Naive thymus-derived CD4-positive, alpha-beta T cell (primary cell): Measurements from ENCODE around the gene PLA2G7. TPM values are rescaled to one million over a fixed set of nuclear protein-coding genes. Genes with fewer than 3 reads are reported as not detected.

Source experiments
- ATAC-seq: fragments of 150-1000 bp; cut with Tn5 transposase; 2 replicates; pipeline ENCODE4 v1.10.0; 2021; ENCODE audit warnings: mild to moderate bottlenecking, moderate library complexity
- CTCF ChIA-PET: fragments of 350-600 bp; sonication (Branson Sonifier 250); formaldehyde crosslinking; loops from one replicate; lab custom pipeline; 2021; ENCODE audit warnings: antibody characterized with exemption; lab: Charles Lee
- POLR2A ChIA-PET: fragments of 350-600 bp; sonication (Branson Sonifier 250); formaldehyde crosslinking; loops from one replicate; lab custom pipeline; 2021; ENCODE audit warnings: antibody characterized with exemption, inconsistent platforms; lab: Charles Lee
- DNase-seq, 9 donors: peaks; one replicate each; pipeline versions ENCODE4 v3.0.0 to v3.0.0-alpha.2; 2020 to 2022; ENCODE audit warnings: mixed read lengths in 1 of 9
- H3K27ac ChIP-seq: one replicate; pipeline ENCODE4 v1.7.0; 2013; ENCODE audit warnings: mild to moderate bottlenecking, low read depth, low read length, moderate library complexity
- H3K27me3 ChIP-seq, 2 donors: one replicate each; pipeline ENCODE4 v1.7.0; 2013; ENCODE audit warnings: low read length in 2 of 2, mild to moderate bottlenecking in 2 of 2, moderate library complexity in 2 of 2; ENCODE audit not compliant: control insufficient read depth in 2 of 2, insufficient read depth in 2 of 2
- H3K36me3 ChIP-seq, 3 experiments: 1 replicate in 2 of 3; 2 replicates in 1 of 3; pipeline ENCODE4 v1.7.0; 2013; ENCODE audit warnings: low read length in 3 of 3, mild to moderate bottlenecking in 3 of 3, moderate library complexity in 1 of 3; ENCODE audit not compliant: insufficient read depth in 3 of 3, control insufficient read depth in 2 of 3
- H3K4me1 ChIP-seq, 2 donors: one replicate each; pipeline ENCODE4 v1.7.0; 2013; ENCODE audit warnings: low read length in 2 of 2, mild to moderate bottlenecking in 2 of 2, moderate library complexity in 1 of 2; ENCODE audit not compliant: control insufficient read depth in 2 of 2, insufficient read depth in 2 of 2
- H3K4me3 ChIP-seq: 2 replicates; pipeline ENCODE4 v1.7.0; 2013; ENCODE audit warnings: mild to moderate bottlenecking, low read length
- H3K9me3 ChIP-seq, 3 experiments: 1 replicate in 2 of 3; 2 replicates in 1 of 3; pipeline ENCODE4 v1.7.0; 2013; ENCODE audit warnings: low read length in 3 of 3; ENCODE audit not compliant: control insufficient read depth in 2 of 3
- H3K27ac Mint-ChIP-seq, 9 donors: one replicate each; pipeline ENCODE4 v1.8.0; 2020 to 2022; ENCODE audit warnings: mixed read lengths in 9 of 9, mild to moderate bottlenecking in 8 of 9, moderate library complexity in 5 of 9, inconsistent platforms in 2 of 9
- H3K27me3 Mint-ChIP-seq, 5 donors: one replicate each; pipeline ENCODE4 v1.8.0; 2021 to 2022; ENCODE audit warnings: mixed read lengths in 5 of 5, mild to moderate bottlenecking in 1 of 5
- H3K36me3 Mint-ChIP-seq, 5 donors: one replicate each; pipeline ENCODE4 v1.8.0; 2020 to 2022; ENCODE audit warnings: mixed read lengths in 5 of 5, mild to moderate bottlenecking in 3 of 5, inconsistent platforms in 1 of 5
- H3K4me1 Mint-ChIP-seq, 7 donors: one replicate each; pipeline ENCODE4 v1.8.0; 2020 to 2022; ENCODE audit warnings: mixed read lengths in 7 of 7, mild to moderate bottlenecking in 3 of 7, inconsistent platforms in 1 of 7
- H3K4me3 Mint-ChIP-seq, 10 donors: one replicate each; pipeline ENCODE4 v1.8.0; 2020 to 2022; ENCODE audit warnings: mild to moderate bottlenecking in 10 of 10, mixed read lengths in 10 of 10, moderate library complexity in 6 of 10, inconsistent platforms in 2 of 10
- H3K9me3 Mint-ChIP-seq, 11 donors: one replicate each; pipeline ENCODE4 v1.8.0; 2020 to 2022; ENCODE audit warnings: mixed read lengths in 11 of 11, mild to moderate bottlenecking in 4 of 11, inconsistent platforms in 1 of 11, moderate library complexity in 1 of 11
- intact Hi-C, 2 donors: fragments of 100-400 bp; cut with micrococcal nuclease; formaldehyde crosslinking; loops; one replicate each; pipeline ENCODE4 v1.15.1; 2023
- polyA plus RNA-seq, 2 donors: library from polyadenylated mRNA; unstranded; fragments of 300-500 nt; fragmentation: Illumina TruSeq; gene quantifications; one replicate each; pipeline ENCODE4 v1.2.3, GENCODE V29; 2021
- total RNA-seq, 6 experiments: library from RNA in 5 of 6; stranded (reverse) in 5 of 6; gene quantifications; 1 replicate in 5 of 6; 2 replicates in 1 of 6; pipeline ENCODE4 v1.2.3 and lab custom pipeline; 2021 to 2026

Gene PLA2G7
- total and polyA plus RNA-seq, 7 experiments from 2014 or later, result 0.88 to 8.9 (median 6.2) TPM; not detected in 3

GRCh38 chr6:46760925-46761324, 25.8 kb upstream of the PLA2G7 start:
- Histone ChIP-seq H3K27ac (no peak overlapping the region), H3K27me3 (no peaks in the 10 kb centered on the region), H3K4me1 (no peaks in the 10 kb centered on the region), H3K36me3 (no peaks in the 10 kb centered on the region), H3K4me3 (no peak overlapping the region), H3K9me3 (no peaks in the 10 kb centered on the region)
- ChIA-PET POLR2A (no interaction called here), CTCF (no interaction called here)
- peaks cover 0 to 5% (median 0%) of the 10 kb centered on the region in 11 donors for H3K9me3 Mint-ChIP-seq
- no peaks in the 10 kb centered on the region for H3K36me3 Mint-ChIP-seq
- H3K4me3 Mint-ChIP-seq, result no peak overlapping the region
- no peaks in the 10 kb centered on the region for H3K4me1 Mint-ChIP-seq
- no peak overlapping the region for H3K27ac Mint-ChIP-seq
- ATAC-seq (no peak), DNase-seq (no peak)
- peaks cover 0 to 28% (median 27%) of the 10 kb centered on the region in 5 donors for H3K27me3 Mint-ChIP-seq
- intact Hi-C loops, result no loop called here

DNA sequence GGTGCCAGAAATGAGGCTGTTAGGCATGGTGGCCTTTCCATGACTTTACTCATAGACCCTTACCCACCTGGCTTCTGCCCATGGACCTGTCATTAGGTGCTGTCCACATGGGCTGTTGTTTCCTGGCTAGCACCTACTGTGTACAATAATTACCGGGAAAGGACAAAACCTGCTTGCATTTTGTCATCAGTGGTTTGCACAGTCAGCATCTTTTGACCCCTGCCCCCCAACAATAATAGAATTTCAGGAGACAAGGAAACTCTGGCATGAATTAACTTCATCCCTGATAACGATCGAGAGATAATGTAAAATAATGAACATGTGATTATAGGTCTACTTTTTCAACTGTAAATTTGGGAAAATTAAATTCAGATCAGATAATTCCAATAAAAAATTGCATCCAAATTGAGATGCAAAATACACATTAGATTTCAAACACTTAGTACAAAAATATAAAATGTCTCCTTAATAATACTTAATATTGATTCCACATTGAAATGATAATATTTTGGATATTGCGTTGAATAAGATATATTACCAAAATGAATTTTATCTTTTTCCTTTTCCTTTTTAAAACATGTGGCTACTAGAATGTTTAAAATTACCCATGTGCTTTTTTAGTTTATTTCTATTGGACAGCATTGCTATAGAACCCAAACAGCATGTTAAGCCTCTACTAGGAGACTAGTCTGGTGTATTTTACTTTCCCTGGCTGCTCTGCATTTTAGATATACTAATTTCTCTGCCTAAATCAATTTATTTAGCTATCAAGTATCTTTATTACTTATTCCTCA, 24.0 kb upstream of the PLA2G7 start:
- Histone ChIP-seq H3K4me1 (no peaks in the 10 kb centered on the region), H3K27ac (no peak overlapping the region), H3K36me3 (no peaks in the 10 kb centered on the region), H3K4me3 (no peak overlapping the region), H3K9me3 (no peaks in the 10 kb centered on the region), H3K27me3 (no peaks in the 10 kb centered on the region)
- H3K9me3 Mint-ChIP-seq, result peaks cover 0 to 4% (median 0%) of the 10 kb centered on the region in 11 donors
- intact Hi-C loops, result no loop called here
- no peak for DNase-seq
- no peak overlapping the region for H3K27ac Mint-ChIP-seq
- H3K36me3 Mint-ChIP-seq, result no peaks in the 10 kb centered on the region
- H3K4me3 Mint-ChIP-seq, result no peak overlapping the region
- no peaks in the 10 kb centered on the region for H3K4me1 Mint-ChIP-seq
- ChIA-PET CTCF (no interaction called here), POLR2A (no interaction called here)
- no peak for ATAC-seq
- peaks cover 0 to 21% (median 17%) of the 10 kb centered on the region in 5 donors for H3K27me3 Mint-ChIP-seq

- DNase-seq (no peak), ATAC-seq (no peak)
- Histone ChIP-seq H3K27me3 (no peaks in the 10 kb centered on the region), H3K9me3 (no peaks in the 10 kb centered on the region), H3K36me3 (no peaks in the 10 kb centered on the region), H3K27ac (no peak overlapping the region), H3K4me3 (no peak overlapping the region), H3K4me1 (no peaks in the 10 kb centered on the region)
- Mint-ChIP-seq H3K9me3 (peaks cover 0 to 4% (median 0%) of the 10 kb centered on the region in 11 donors), H3K27ac (no peak overlapping the region), H3K27me3 (peaks cover 0 to 15% (median 10%) of the 10 kb centered on the region in 5 donors), H3K4me3 (no peak overlapping the region), H3K36me3 (no peaks in the 10 kb centered on the region), H3K4me1 (no peaks in the 10 kb centered on the region)
- CTCF ChIA-PET, result interaction anchor here (0.7 kb wide), 1 partner anchor 102 kb away, joined by 3 read pairs; no protein-coding TSS in a partner anchor
- intact Hi-C loops, result no loop called here
- POLR2A ChIA-PET, result no interaction called here
These were observed 22.0 kb upstream of the PLA2G7 start for GRCh38 chr6:46757214-46757596.

DNA sequence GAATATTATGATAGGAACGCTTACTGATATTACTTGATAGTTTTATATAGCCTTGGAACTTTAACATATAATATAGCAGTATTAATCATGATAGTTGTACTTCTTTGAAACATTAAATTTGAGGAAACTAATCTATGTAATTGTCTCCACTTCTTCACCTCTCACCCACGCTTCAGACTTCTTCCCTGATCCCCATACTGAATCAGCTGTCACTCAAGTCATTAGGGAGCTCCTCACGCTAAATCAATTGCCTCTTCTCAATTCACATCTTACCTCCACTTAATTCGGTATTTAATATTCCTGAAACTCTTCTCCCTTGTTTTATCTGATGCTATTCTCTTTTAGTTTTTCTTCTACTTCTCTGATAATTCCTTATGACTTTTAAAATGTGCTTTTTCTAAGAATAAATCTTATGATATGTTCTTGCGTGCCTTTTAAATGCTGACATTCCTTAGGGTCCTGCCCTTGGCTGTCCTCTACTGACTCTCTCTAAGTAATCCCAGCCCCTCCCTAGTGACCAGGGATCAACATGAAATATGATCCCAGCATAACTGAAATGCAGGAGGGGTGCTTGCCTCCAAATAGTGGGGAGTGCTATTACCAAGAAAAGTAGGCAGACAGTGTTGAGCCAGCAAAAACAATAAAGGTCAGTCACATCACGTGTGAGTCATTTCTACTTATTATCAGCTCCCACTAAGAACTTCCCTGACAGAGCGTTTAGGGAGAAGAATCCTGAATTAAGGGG, 21.5 kb upstream of the PLA2G7 start:
- Mint-ChIP-seq H3K27ac (no peak overlapping the region), H3K36me3 (no peaks in the 10 kb centered on the region), H3K4me3 (no peak overlapping the region), H3K27me3 (peaks cover 0 to 15% (median 10%) of the 10 kb centered on the region in 5 donors), H3K9me3 (peaks cover 0 to 4% (median 0%) of the 10 kb centered on the region in 11 donors), H3K4me1 (no peaks in the 10 kb centered on the region)
- H3K27me3 ChIP-seq, result no peaks in the 10 kb centered on the region
- no peak overlapping the region for H3K27ac ChIP-seq
- no peaks in the 10 kb centered on the region for H3K4me1 ChIP-seq
- no peaks in the 10 kb centered on the region for H3K36me3 ChIP-seq
- intact Hi-C loops, result no loop called here
- ChIA-PET CTCF (interaction anchor here (0.7 kb wide), 1 partner anchor 103 kb away, joined by 3 read pairs; no protein-coding TSS in a partner anchor), POLR2A (no interaction called here)
- no peaks in the 10 kb centered on the region for H3K9me3 ChIP-seq
- ATAC-seq (no peak), DNase-seq (no peak)
- H3K4me3 ChIP-seq, result no peak overlapping the region

GRCh38 chr6:46755865-46756264, 20.7 kb upstream of the PLA2G7 start:
- DNase-seq (no peak), ATAC-seq (no peak)
- POLR2A ChIA-PET, result no interaction called here
- no peak overlapping the region for H3K4me3 Mint-ChIP-seq
- H3K9me3 Mint-ChIP-seq, result peaks cover 0 to 2% (median 0%) of the 10 kb centered on the region in 11 donors
- H3K36me3 ChIP-seq, result no peaks in the 10 kb centered on the region
- H3K4me1 Mint-ChIP-seq, result no peaks in the 10 kb centered on the region
- CTCF ChIA-PET, result no interaction called here
- no peak overlapping the region for H3K27ac ChIP-seq
- no peaks in the 10 kb centered on the region for H3K4me1 ChIP-seq
- intact Hi-C loops, result no loop called here
- no peak overlapping the region for H3K27ac Mint-ChIP-seq
- H3K9me3 ChIP-seq, result no peaks in the 10 kb centered on the region
- H3K27me3 ChIP-seq, result no peaks in the 10 kb centered on the region
- H3K36me3 Mint-ChIP-seq, result no peaks in the 10 kb centered on the region
- H3K4me3 ChIP-seq, result no peak overlapping the region
- peaks cover 0 to 13% (median 6%) of the 10 kb centered on the region in 5 donors for H3K27me3 Mint-ChIP-seq

DNA sequence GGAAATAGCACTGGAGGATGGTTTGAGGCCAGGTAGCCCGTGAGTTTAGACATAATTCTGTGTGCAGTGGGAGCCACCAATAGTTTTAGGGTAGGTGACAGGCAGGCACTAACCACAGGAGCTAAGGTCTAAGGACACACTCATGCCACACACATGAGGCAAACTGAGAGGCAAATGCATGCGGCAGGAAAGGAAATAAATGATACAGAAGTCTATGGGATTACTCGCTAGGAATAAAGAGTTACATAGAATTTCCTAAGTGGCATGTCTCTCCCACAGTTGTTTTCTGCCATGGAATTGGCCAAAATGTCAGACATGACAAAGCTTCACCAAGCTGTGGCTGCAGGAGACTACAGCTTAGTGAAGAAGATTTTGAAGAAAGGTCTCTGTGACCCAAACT, 16.5 kb upstream of the PLA2G7 start:
- no peaks in the 10 kb centered on the region for H3K36me3 Mint-ChIP-seq
- H3K27ac Mint-ChIP-seq, result no peak overlapping the region
- H3K4me3 Mint-ChIP-seq, result no peak overlapping the region
- Histone ChIP-seq H3K27me3 (no peaks in the 10 kb centered on the region), H3K4me1 (no peaks in the 10 kb centered on the region), H3K27ac (no peak overlapping the region), H3K9me3 (no peaks in the 10 kb centered on the region), H3K4me3 (no peak overlapping the region), H3K36me3 (no peaks in the 10 kb centered on the region)
- H3K4me1 Mint-ChIP-seq, result no peaks in the 10 kb centered on the region
- ChIA-PET POLR2A (no interaction called here), CTCF (no interaction called here)
- H3K9me3 Mint-ChIP-seq, result peaks cover 0 to 2% (median 0%) of the 10 kb centered on the region in 11 donors
- peaks cover 0 to 15% (median 5%) of the 10 kb centered on the region in 5 donors for H3K27me3 Mint-ChIP-seq
- intact Hi-C loops, result no loop called here
- no peak for ATAC-seq
- DNase-seq, result no peak
